Measurements from ENCODE around the gene PPIG. TPM values are rescaled to one million over a fixed set of nuclear protein-coding genes. Genes with fewer than 3 reads are reported as not detected.

Gene PPIG
- total RNA-seq, 4 donors from 2014 or later, result 29.0 to 48.0 (median 31.1) TPM

- Histone ChIP-seq H3K27ac (no peak overlapping the region), H3K9me3 (no peaks in the 10 kb centered on the region), H3K27me3 (no peaks in the 10 kb centered on the region), H3K36me3 (peaks cover 28% of the 10 kb centered on the region), H3K4me1 (no peaks in the 10 kb centered on the region), H3K4me3 (no peak overlapping the region)
- TF ChIP-seq POLR2AphosphoS5 (IDR thresholded peaks at IDR 0.05) (no peak), EP300 (IDR thresholded peaks at IDR 0.05) (no peak), CTCF (IDR thresholded peaks at IDR 0.05) (no peak), POLR2A (IDR thresholded peaks at IDR 0.05) (no peak)
- no peak for DNase-seq (ENCODE audit: low spot score in 2 of 2)
- 97% methylated on average over 2 of the region's 2 CpGs for WGBS
Measured at GRCh38 chr2:169641464-169641863, 57.3 kb downstream of the PPIG start.

- Histone ChIP-seq H3K36me3 (peaks cover 15% of the 10 kb centered on the region), H3K4me1 (no peaks in the 10 kb centered on the region), H3K9me3 (no peaks in the 10 kb centered on the region), H3K27me3 (no peaks in the 10 kb centered on the region), H3K27ac (no peak overlapping the region), H3K4me3 (no peak overlapping the region)
- TF ChIP-seq EP300 (IDR thresholded peaks at IDR 0.05) (no peak), CTCF (IDR thresholded peaks at IDR 0.05) (no peak), POLR2A (IDR thresholded peaks at IDR 0.05) (no peak)
- DNase-seq (ENCODE audit: low spot score in 2 of 2), result no peak
- WGBS, result 52% methylated on average over 3 of the region's 3 CpGs
Measured at GRCh38 chr2:169644173-169644572, 60.0 kb downstream of the PPIG start.

GRCh38 chr2:169647496-169647895, 63.3 kb downstream of the PPIG start:
- no peaks in the 10 kb centered on the region for H3K4me1 ChIP-seq
- TF ChIP-seq CTCF (IDR thresholded peaks at IDR 0.05), result no peak
- TF ChIP-seq POLR2AphosphoS5 (IDR thresholded peaks at IDR 0.05), result no peak
- TF ChIP-seq POLR2A (IDR thresholded peaks at IDR 0.05), result no peak
- TF ChIP-seq EP300 (IDR thresholded peaks at IDR 0.05), result no peak
- H3K9me3 ChIP-seq, result no peaks in the 10 kb centered on the region
- H3K27me3 ChIP-seq, result no peaks in the 10 kb centered on the region
- no peak overlapping the region for H3K4me3 ChIP-seq
- H3K36me3 ChIP-seq, result no peaks in the 10 kb centered on the region
- 69% methylated on average over 2 of the region's 2 CpGs for WGBS
- DNase-seq (ENCODE audit: low spot score in 2 of 2), result no peak
- H3K27ac ChIP-seq, result no peak overlapping the region

GRCh38 chr2:169649278-169649677, 65.1 kb downstream of the PPIG start:
- Histone ChIP-seq H3K36me3 (no peaks in the 10 kb centered on the region), H3K4me1 (no peaks in the 10 kb centered on the region), H3K9me3 (no peaks in the 10 kb centered on the region), H3K4me3 (no peak overlapping the region), H3K27ac (no peak overlapping the region), H3K27me3 (peaks cover 3% of the 10 kb centered on the region)
- TF ChIP-seq EP300 (IDR thresholded peaks at IDR 0.05), result no peak
- no peak for TF ChIP-seq POLR2A (IDR thresholded peaks at IDR 0.05)
- TF ChIP-seq CTCF (IDR thresholded peaks at IDR 0.05), result no peak
- TF ChIP-seq POLR2AphosphoS5 (IDR thresholded peaks at IDR 0.05), result no peak
- WGBS, result 72% methylated on average over 1 of the region's 1 CpG
- no peak for DNase-seq (ENCODE audit: low spot score in 2 of 2)

GRCh38 chr2:169653636-169654035, 69.5 kb downstream of the PPIG start:
- no peak overlapping the region for H3K4me3 ChIP-seq
- TF ChIP-seq EP300 (IDR thresholded peaks at IDR 0.05) (no peak), POLR2AphosphoS5 (IDR thresholded peaks at IDR 0.05) (no peak), CTCF (IDR thresholded peaks at IDR 0.05) (no peak), POLR2A (IDR thresholded peaks at IDR 0.05) (no peak)
- H3K27ac ChIP-seq, result no peak overlapping the region
- H3K36me3 ChIP-seq, result no peaks in the 10 kb centered on the region
- WGBS, result 80% methylated on average over 3 of the region's 3 CpGs
- no peaks in the 10 kb centered on the region for H3K4me1 ChIP-seq
- H3K9me3 ChIP-seq, result no peaks in the 10 kb centered on the region
- DNase-seq (ENCODE audit: low spot score in 2 of 2), result no peak
- peaks cover 3% of the 10 kb centered on the region for H3K27me3 ChIP-seq

All from suprapubic skin (tissue), 4 donors.